Measurements from ENCODE around the gene WDR46. TPM values are rescaled to one million over a fixed set of nuclear protein-coding genes. Genes with fewer than 3 reads are reported as not detected.

The WDR46 gene
- total and polyA plus RNA-seq, 2 of the 8 experiments (the other 6 are each of a cell fraction or from before 2014, with no cell fraction given): 69.7 to 91.0 TPM

DNA sequence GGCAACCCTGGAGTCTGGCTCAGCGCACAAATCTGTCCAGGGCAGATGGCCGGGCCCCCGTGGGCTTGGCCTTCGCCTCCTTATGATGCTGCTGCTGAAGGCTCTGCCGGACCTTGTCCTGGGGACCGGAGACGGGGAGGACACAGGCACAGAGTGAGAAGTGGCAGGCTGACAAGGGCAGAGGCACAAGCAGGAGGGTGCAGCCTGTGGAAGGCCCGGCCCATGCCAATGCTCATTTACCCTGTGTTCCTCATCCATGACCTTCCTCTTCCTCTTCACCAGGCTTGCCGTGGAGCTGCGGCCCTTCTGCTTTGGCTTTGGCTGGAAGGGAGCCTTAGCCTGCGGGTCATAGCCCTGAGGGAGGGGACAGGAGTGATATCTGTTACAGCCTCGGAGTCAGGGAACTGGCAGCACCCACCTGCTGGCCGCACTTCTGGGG is 9.8 kb downstream of the WDR46 start (continued):
- TF ChIP-seq, protein P1, sequence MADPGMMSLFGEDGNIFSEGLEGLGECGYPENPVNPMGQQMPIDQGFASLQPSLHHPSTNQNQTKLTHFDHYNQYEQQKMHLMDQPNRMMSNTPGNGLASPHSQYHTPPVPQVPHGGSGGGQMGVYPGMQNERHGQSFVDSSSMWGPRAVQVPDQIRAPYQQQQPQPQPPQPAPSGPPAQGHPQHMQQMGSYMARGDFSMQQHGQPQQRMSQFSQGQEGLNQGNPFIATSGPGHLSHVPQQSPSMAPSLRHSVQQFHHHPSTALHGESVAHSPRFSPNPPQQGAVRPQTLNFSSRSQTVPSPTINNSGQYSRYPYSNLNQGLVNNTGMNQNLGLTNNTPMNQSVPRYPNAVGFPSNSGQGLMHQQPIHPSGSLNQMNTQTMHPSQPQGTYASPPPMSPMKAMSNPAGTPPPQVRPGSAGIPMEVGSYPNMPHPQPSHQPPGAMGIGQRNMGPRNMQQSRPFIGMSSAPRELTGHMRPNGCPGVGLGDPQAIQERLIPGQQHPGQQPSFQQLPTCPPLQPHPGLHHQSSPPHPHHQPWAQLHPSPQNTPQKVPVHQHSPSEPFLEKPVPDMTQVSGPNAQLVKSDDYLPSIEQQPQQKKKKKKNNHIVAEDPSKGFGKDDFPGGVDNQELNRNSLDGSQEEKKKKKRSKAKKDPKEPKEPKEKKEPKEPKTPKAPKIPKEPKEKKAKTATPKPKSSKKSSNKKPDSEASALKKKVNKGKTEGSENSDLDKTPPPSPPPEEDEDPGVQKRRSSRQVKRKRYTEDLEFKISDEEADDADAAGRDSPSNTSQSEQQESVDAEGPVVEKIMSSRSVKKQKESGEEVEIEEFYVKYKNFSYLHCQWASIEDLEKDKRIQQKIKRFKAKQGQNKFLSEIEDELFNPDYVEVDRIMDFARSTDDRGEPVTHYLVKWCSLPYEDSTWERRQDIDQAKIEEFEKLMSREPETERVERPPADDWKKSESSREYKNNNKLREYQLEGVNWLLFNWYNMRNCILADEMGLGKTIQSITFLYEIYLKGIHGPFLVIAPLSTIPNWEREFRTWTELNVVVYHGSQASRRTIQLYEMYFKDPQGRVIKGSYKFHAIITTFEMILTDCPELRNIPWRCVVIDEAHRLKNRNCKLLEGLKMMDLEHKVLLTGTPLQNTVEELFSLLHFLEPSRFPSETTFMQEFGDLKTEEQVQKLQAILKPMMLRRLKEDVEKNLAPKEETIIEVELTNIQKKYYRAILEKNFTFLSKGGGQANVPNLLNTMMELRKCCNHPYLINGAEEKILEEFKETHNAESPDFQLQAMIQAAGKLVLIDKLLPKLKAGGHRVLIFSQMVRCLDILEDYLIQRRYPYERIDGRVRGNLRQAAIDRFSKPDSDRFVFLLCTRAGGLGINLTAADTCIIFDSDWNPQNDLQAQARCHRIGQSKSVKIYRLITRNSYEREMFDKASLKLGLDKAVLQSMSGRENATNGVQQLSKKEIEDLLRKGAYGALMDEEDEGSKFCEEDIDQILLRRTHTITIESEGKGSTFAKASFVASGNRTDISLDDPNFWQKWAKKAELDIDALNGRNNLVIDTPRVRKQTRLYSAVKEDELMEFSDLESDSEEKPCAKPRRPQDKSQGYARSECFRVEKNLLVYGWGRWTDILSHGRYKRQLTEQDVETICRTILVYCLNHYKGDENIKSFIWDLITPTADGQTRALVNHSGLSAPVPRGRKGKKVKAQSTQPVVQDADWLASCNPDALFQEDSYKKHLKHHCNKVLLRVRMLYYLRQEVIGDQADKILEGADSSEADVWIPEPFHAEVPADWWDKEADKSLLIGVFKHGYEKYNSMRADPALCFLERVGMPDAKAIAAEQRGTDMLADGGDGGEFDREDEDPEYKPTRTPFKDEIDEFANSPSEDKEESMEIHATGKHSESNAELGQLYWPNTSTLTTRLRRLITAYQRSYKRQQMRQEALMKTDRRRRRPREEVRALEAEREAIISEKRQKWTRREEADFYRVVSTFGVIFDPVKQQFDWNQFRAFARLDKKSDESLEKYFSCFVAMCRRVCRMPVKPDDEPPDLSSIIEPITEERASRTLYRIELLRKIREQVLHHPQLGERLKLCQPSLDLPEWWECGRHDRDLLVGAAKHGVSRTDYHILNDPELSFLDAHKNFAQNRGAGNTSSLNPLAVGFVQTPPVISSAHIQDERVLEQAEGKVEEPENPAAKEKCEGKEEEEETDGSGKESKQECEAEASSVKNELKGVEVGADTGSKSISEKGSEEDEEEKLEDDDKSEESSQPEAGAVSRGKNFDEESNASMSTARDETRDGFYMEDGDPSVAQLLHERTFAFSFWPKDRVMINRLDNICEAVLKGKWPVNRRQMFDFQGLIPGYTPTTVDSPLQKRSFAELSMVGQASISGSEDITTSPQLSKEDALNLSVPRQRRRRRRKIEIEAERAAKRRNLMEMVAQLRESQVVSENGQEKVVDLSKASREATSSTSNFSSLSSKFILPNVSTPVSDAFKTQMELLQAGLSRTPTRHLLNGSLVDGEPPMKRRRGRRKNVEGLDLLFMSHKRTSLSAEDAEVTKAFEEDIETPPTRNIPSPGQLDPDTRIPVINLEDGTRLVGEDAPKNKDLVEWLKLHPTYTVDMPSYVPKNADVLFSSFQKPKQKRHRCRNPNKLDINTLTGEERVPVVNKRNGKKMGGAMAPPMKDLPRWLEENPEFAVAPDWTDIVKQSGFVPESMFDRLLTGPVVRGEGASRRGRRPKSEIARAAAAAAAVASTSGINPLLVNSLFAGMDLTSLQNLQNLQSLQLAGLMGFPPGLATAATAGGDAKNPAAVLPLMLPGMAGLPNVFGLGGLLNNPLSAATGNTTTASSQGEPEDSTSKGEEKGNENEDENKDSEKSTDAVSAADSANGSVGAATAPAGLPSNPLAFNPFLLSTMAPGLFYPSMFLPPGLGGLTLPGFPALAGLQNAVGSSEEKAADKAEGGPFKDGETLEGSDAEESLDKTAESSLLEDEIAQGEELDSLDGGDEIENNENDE (IDR thresholded peaks at IDR 0.05; ENCODE audit: insufficient replicate concordance, low read length): no peak
- TF ChIP-seq, protein P2, sequence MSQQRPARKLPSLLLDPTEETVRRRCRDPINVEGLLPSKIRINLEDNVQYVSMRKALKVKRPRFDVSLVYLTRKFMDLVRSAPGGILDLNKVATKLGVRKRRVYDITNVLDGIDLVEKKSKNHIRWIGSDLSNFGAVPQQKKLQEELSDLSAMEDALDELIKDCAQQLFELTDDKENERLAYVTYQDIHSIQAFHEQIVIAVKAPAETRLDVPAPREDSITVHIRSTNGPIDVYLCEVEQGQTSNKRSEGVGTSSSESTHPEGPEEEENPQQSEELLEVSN (IDR thresholded peaks at IDR 0.05): no peak
- no peak for TF ChIP-seq BRCA1 (IDR thresholded peaks at IDR 0.05; ENCODE audit: low read depth, low read length)
- TF ChIP-seq RAD21 (IDR thresholded peaks at IDR 0.05 in 1 of 2, conservative IDR thresholded peaks at IDR 0.05 in 1 of 2; ENCODE audit: low read depth in 2 of 2, low read length in 2 of 2): no peak
- no peak for TF ChIP-seq HDAC6 (IDR thresholded peaks at IDR 0.05; ENCODE audit: low read depth, low read length)
- TF ChIP-seq BACH1 (IDR thresholded peaks at IDR 0.05; ENCODE audit: low read length): no peak
- no peak for TF ChIP-seq MAFK (IDR thresholded peaks at IDR 0.05; ENCODE audit: low read depth, low read length)
- TF ChIP-seq KDM5A (IDR thresholded peaks at IDR 0.05; ENCODE audit: low read length): no peak
- no peak for TF ChIP-seq CHD1 (IDR thresholded peaks at IDR 0.05; ENCODE audit: low read depth, low read length)
